Activated naive CD4-positive, alpha-beta T cell treated with anti-CD3 and anti-CD28 coated beads, Interleukin-2, amount 10 ng/mL, durations not matched to agents 7 days and 5 days (primary cell): ENCODE measurements around the gene RXRB.
A peak's percentile ranks its signal among the peaks of the same experiment; 100 is the strongest.

Experiments
- CTCF ChIA-PET: fragments of 350-600 bp; sonication (Branson Sonifier 250); formaldehyde crosslinking; loops from one replicate; lab custom pipeline; 2021; ENCODE audit warnings: antibody characterized with exemption; lab: Charles Lee
- DNase-seq: peaks from one replicate; pipeline ENCODE4 v3.0.0-alpha.2; 2020
- H3K27ac Mint-ChIP-seq: one replicate; pipeline ENCODE4 v1.8.0; 2021; ENCODE audit warnings: mild to moderate bottlenecking, moderate library complexity, mixed read lengths
- H3K27me3 Mint-ChIP-seq: one replicate; pipeline ENCODE4 v1.8.0; 2021; ENCODE audit warnings: mild to moderate bottlenecking, mixed read lengths
- H3K36me3 Mint-ChIP-seq: one replicate; pipeline ENCODE4 v1.8.0; 2021; ENCODE audit warnings: mixed read lengths
- H3K4me1 Mint-ChIP-seq: one replicate; pipeline ENCODE4 v1.8.0; 2021; ENCODE audit warnings: mixed read lengths
- H3K4me3 Mint-ChIP-seq: one replicate; pipeline ENCODE4 v1.8.0; 2021; ENCODE audit warnings: mild to moderate bottlenecking, moderate library complexity, mixed read lengths
- H3K9me3 Mint-ChIP-seq: one replicate; pipeline ENCODE4 v1.8.0; 2021; ENCODE audit warnings: mixed read lengths

The RXRB gene

DNA sequence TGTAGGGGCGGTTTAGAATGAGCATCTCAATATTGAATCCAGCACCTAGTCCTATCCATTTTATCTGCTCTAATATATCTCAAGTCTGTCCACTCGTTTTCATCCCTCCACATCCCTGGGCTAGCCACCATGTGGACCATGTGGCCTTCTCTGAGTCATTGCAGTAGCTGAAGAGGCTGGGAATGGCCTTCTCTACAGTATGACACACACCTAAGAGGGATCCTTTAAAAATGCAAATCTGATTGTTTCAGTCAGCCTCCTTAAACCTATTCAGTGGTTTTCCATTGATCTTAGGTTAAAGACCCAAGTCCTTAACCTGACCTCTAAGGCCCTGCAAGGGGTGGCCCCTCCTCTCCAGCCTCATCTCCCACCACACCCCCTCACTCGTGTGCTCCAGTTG lies 17.2 kb upstream of the RXRB start:
- CTCF ChIA-PET, result interaction anchor here (1.3 kb wide), 1 partner anchor 31 kb away, joined by 4 read pairs; no protein-coding TSS in a partner anchor
- H3K36me3 Mint-ChIP-seq, result peaks cover 10% of the 10 kb centered on the region
- no peak for DNase-seq
- no peak overlapping the region for H3K27ac Mint-ChIP-seq
- H3K4me3 Mint-ChIP-seq, result no peak overlapping the region
- H3K9me3 Mint-ChIP-seq, result no peaks in the 10 kb centered on the region
- H3K4me1 Mint-ChIP-seq, result peaks cover 18% of the 10 kb centered on the region
- peaks cover 75% of the 10 kb centered on the region for H3K27me3 Mint-ChIP-seq

DNA sequence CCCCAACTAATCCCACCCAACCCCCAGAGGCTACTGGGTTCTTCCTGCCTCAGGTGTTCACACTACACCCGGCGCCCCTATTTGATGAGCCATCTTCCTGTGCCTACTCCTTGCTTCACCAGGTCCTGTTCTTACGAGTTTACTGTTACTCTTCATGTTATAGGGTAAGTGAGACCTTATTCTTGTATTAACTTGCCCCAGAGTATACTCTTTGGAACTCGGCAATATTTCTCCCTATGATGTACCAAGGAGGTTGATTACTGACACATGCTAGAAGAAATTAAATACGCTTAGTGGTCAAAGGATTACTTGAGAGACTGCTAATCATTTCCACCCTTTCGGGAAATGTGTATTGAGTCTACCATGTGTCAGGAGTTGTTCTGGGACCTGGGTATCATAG lies 16.8 kb upstream of the RXRB start:
- Mint-ChIP-seq H3K27ac (no peak overlapping the region), H3K27me3 (peaks cover 77% of the 10 kb centered on the region), H3K4me3 (no peak overlapping the region), H3K4me1 (peaks cover 22% of the 10 kb centered on the region), H3K9me3 (no peaks in the 10 kb centered on the region), H3K36me3 (peaks cover 13% of the 10 kb centered on the region)
- CTCF ChIA-PET, result no interaction called here
- no peak for DNase-seq

DNA sequence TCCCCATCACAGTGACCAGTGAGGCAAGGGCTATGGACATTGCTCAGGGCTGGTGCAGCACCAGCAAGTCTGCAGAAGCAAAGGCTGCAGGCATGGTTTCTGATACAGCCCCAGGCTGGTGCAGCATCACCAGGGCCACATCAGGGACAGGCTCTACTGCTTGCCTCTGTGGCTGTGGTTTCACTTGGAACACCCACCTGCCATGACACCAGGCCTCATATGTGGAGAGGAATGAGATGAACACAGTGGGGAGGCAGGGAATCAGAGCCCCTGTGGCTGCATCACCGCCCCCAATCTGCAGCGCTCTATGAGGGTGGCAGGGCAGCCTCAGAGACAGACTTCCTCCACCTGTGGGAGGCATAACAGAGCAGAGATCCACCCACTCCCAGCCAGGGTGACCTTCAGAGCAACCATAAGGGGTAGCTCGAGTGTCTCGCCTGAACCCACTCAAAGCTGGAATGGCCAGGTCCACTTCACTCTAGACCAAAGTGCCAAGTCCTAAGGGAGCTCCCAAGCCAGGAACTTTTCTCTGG lies 15.7 kb upstream of the RXRB start:
- CTCF ChIA-PET, result no interaction called here
- no peak overlapping the region for H3K27ac Mint-ChIP-seq
- H3K4me3 Mint-ChIP-seq, result no peak overlapping the region
- H3K36me3 Mint-ChIP-seq, result peaks cover 16% of the 10 kb centered on the region
- no peaks in the 10 kb centered on the region for H3K9me3 Mint-ChIP-seq
- H3K27me3 Mint-ChIP-seq, result peaks cover 73% of the 10 kb centered on the region
- peaks cover 25% of the 10 kb centered on the region for H3K4me1 Mint-ChIP-seq
- DNase-seq, result no peak

DNA sequence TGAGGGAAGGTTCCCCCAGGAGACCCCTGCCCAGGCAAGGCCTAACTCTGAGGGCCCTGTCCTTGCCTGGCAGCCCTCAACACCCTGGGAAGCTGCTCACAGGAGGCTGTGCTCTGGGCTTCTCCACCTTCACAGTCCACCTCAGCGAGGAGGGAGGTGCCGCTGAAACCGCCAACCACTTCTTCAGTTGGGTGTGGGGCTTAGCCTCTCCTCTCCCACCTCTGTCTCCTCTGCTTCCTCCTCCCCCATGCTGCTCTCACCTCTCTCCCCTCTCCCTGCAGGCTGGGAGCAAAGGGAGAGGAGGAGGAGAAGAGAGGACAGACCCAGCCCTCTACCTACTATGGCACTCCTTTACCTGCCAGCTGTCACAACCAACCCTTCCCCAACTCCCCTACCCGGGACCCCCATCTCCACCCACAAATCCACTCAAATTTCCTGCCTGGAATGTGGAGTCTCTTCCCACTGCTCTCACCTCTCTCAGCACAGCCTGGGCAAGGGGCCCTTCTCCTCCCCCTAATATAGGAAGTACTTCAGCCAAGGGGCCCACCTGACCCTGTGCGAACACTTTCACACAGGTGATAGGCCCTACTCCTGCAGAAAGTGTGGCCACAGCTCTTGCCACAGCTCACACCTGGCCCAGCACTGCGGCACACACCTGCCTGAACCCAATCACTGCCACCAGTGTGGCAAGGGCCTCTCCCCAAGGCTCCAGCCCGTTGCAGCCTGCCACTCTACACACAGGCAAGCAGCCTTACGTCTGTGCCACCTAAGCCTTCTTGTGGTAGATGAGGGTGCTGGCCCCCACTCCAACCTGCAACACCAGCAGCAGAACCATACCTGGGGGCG lies 15.0 kb upstream of the RXRB start:
- Mint-ChIP-seq H3K9me3 (no peaks in the 10 kb centered on the region), H3K4me1 (peaks cover 27% of the 10 kb centered on the region), H3K4me3 (no peak overlapping the region), H3K27me3 (peaks cover 73% of the 10 kb centered on the region), H3K27ac (no peak overlapping the region), H3K36me3 (peaks cover 21% of the 10 kb centered on the region)
- CTCF ChIA-PET, result no interaction called here
- DNase-seq, result no peak

DNA sequence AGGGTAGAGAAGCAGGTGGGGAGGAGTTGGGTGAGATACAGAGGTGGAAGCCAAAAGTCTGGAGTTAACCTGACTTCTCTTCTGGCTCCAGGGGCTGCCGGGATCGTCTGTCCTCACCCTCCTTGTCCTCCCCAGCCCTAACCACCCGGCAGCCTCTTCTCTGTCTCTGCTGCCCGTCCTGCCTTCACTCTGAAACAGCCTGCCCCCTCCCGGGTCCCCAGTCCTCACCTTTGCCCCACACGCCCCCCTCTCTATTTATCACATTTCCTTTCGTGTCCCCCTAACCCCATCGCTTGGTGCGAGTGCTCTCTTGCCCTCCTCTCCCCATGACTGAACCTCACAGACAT lies 13.5 kb upstream of the RXRB start:
- peaks cover 36% of the 10 kb centered on the region for H3K36me3 Mint-ChIP-seq
- no peak overlapping the region for H3K27ac Mint-ChIP-seq
- DNase-seq, result no peak
- peaks cover 69% of the 10 kb centered on the region for H3K27me3 Mint-ChIP-seq
- no peak overlapping the region for H3K4me3 Mint-ChIP-seq
- H3K9me3 Mint-ChIP-seq, result no peaks in the 10 kb centered on the region
- peaks cover 39% of the 10 kb centered on the region for H3K4me1 Mint-ChIP-seq
- CTCF ChIA-PET, result no interaction called here

DNA sequence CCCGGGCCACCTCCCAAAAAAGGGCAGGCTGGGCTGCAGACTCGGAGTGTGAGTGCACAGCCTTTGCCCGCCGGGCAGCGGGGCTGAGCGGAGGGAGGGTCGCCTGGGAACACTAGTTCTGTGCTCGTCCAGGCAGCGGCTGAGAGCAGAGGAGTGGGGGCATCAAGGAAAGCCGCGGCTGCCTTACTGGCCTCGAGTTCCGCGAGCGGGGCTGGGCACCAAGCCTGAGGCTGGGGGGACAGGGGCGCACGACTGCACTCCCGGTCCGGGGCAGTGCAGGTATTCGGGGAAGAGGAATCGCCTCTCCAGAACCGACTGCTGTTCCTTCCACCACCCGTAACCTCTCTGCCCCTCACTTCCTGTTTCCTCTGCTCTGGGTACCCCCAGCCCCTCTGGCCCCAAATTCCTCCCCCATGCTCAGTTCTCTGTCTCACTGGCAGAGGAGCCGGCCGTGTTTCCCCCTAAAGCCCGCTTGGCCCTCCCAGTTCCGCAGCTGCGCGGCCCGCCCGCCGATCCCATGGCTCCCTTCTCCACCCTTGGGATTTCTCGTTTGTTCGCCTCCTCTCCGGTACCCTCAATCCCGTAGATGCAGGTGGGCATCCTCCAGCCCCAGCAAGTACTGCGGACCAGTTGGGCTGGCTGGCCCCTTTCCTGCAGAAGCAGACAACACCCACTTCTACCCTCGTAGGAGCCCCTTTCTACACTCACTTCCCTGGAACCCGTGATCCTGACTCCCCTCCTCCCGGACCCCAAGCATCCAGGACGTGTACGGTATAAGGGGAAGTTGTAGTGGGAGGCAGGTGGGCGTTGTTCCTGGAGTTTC lies 12.9 kb upstream of the RXRB start:
- DNase-seq, result no peak
- CTCF ChIA-PET, result interaction anchor here (1.7 kb wide), 1 partner anchor 35 kb away, joined by 6 read pairs; no protein-coding TSS in a partner anchor
- H3K4me1 Mint-ChIP-seq, result peaks cover 42% of the 10 kb centered on the region

DNA sequence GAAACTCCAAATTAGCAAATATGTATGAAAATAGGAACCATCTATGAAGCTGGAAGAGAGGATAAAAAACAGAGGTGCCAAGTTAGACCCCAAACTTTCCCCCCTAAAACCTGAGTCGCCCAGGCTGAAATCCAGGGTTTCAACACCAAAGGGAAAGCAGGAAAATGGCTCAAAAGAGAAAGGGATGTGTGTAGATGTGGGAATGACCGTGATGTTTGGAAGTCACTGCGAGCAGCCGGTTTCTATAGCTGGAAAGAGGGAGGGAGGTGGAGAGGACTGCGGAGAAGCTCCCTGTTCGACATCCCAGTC lies 12.3 kb upstream of the RXRB start:
- H3K27me3 Mint-ChIP-seq, result peaks cover 57% of the 10 kb centered on the region
- CTCF ChIA-PET, result interaction anchor here (1.7 kb wide), 1 partner anchor 36 kb away, joined by 6 read pairs; no protein-coding TSS in a partner anchor
- H3K27ac Mint-ChIP-seq, result no peak overlapping the region
- peaks cover 44% of the 10 kb centered on the region for H3K4me1 Mint-ChIP-seq
- DNase-seq, result no peak
- H3K9me3 Mint-ChIP-seq, result no peaks in the 10 kb centered on the region
- peak overlapping the region; percentile 12 for H3K4me3 Mint-ChIP-seq
- H3K36me3 Mint-ChIP-seq, result peaks cover 39% of the 10 kb centered on the region

More for the DNA sequence above, 12.9 kb upstream of the RXRB start:
- Mint-ChIP-seq H3K9me3 (no peaks in the 10 kb centered on the region), H3K36me3 (peaks cover 39% of the 10 kb centered on the region), H3K27me3 (peaks cover 63% of the 10 kb centered on the region), H3K4me3 (peak overlapping the region; percentile 12), H3K27ac (no peak overlapping the region)

DNA sequence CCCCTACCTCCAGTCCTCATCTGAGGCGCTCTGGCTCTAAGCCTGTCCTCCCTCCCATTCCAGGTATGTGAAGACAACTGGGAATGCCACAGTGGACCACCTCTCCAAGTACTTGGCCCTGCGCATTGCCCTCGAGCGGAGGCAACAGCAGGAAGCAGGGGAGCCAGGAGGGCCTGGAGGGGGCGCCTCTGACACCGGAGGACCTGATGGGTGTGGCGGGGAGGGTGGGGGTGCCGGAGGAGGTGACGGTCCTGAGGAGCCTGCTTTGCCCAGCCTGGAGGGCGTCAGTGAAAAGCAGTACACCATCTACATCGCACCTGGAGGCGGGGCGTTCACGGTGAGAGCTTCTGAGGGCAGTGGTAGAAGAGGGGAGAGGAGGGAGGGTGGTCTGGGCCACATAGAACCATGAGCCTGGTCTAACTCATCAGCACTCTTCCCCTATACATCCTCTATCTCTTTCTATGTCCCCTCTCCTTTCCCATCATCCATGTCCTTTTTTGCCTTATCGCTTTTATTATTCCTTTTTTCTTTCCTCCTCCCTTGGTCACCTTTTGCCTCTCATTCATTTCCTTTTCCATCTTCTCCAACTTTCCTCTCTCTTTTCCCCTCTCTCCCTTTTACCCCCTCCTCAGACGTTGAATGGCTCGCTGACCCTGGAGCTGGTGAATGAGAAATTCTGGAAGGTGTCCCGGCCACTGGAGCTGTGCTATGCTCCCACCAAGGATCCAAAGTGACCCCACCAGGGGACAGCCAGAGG lies 11.4 kb upstream of the RXRB start:
- Mint-ChIP-seq H3K4me3 (no peak overlapping the region), H3K9me3 (no peaks in the 10 kb centered on the region), H3K27me3 (peaks cover 50% of the 10 kb centered on the region), H3K27ac (no peak overlapping the region), H3K36me3 (peaks cover 39% of the 10 kb centered on the region), H3K4me1 (peaks cover 48% of the 10 kb centered on the region)
- DNase-seq, result no peak
- CTCF ChIA-PET, result interaction anchor here (0.8 to 1.7 kb wide), 2 partner anchors 37 to 611 kb away, joined by 3 to 6 read pairs; no protein-coding TSS in a partner anchor

DNA sequence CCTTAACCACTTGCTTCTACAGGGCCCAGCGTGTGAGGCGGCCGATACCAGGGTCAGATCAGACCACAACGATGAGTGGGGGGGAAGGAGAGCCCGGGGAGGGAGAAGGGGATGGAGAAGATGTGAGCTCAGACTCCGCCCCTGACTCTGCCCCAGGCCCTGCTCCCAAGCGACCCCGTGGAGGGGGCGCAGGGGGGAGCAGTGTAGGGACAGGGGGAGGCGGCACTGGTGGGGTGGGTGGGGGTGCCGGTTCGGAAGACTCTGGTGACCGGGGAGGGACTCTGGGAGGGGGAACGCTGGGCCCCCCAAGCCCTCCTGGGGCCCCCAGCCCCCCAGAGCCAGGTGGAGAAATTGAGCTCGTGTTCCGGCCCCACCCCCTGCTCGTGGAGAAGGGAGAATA lies 10.7 kb upstream of the RXRB start:
- no peak overlapping the region for H3K27ac Mint-ChIP-seq
- peaks cover 39% of the 10 kb centered on the region for H3K36me3 Mint-ChIP-seq
- CTCF ChIA-PET, result interaction anchor here (0.8 kb wide), 1 partner anchor 612 kb away, joined by 3 read pairs; no protein-coding TSS in a partner anchor
- H3K4me3 Mint-ChIP-seq, result no peak overlapping the region
- H3K27me3 Mint-ChIP-seq, result peaks cover 43% of the 10 kb centered on the region
- H3K4me1 Mint-ChIP-seq, result peaks cover 50% of the 10 kb centered on the region
- DNase-seq, result no peak
- no peaks in the 10 kb centered on the region for H3K9me3 Mint-ChIP-seq

DNA sequence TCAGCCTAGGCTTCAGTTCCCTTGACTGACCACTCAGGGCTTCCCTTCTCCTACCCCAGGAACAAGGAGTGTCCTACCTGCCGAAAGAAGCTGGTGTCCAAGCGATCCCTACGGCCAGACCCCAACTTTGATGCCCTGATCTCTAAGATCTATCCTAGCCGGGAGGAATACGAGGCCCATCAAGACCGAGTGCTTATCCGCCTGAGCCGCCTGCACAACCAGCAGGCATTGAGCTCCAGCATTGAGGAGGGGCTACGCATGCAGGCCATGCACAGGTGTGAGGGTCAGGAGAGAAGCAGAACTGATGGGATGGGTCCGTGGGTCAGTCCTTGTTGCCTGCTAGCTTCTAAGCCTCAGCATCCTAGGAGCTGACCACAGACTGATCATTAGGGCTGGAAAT lies 9.4 kb upstream of the RXRB start:
- peaks cover 30% of the 10 kb centered on the region for H3K27me3 Mint-ChIP-seq
- CTCF ChIA-PET, result interaction anchor here (1.1 to 1.3 kb wide), 2 partner anchors 10 to 38 kb away, joined by 4 to 6 read pairs; no protein-coding TSS in a partner anchor
- H3K4me1 Mint-ChIP-seq, result peaks cover 62% of the 10 kb centered on the region
- peak overlapping the region; percentile 84 for H3K4me3 Mint-ChIP-seq
- H3K36me3 Mint-ChIP-seq, result peaks cover 39% of the 10 kb centered on the region
- no peak for DNase-seq
- no peaks in the 10 kb centered on the region for H3K9me3 Mint-ChIP-seq
- H3K27ac Mint-ChIP-seq, result no peak overlapping the region

DNA sequence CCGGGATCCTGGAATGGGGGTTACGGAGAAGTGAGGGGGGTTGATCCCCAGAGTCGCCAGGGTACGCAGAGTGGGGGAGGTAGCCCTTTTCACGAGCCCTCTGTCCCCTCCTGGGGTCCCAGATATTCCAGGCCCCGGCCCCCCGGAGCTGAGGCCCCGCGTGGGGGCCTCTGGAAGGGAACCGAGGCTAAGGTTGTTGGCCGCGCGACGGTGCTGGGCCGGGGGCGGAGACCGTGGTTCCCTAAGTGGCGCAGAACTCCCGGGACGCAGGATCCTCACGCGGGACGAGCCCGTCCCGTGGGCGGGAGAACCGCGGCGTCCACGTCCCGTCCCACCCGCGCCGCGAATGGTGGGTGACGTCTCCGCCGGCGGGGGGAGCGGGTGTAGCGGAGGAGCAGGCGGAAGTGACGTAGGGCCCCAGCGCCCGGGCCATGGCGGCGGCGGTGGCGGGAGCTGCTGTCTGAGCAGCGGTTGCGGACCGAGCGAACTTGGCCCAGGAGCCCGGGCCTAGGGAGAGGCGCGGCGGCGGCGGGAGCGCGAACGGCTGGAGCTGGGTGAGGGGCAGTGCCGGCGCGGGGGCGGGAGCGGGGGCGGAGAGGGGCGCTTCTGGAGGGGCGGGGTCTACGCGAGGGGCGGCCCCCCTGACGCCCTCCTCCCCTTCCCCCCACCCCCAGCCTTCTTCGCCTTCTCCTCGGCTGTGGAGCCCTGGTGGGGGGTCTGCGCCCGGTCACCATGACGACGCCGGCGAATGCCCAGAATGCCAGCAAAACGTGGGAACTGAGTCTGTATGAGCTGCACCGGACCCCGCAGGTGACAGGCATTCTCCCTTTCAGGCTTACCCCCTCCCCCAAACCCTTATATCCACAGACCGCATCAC lies 7.9 kb upstream of the RXRB start, which contains the start of gene RING1:
Gene RING1, plus strand, starts transcription at position 410 of the 877 bp plus-strand sequence. Its CDS starts 323 bp downstream, at position 733.
- Mint-ChIP-seq H3K4me3 (peak within 1 kb of the TSS; percentile 84), H3K4me1 (peaks cover 61% of the 10 kb centered on the region)

DNA sequence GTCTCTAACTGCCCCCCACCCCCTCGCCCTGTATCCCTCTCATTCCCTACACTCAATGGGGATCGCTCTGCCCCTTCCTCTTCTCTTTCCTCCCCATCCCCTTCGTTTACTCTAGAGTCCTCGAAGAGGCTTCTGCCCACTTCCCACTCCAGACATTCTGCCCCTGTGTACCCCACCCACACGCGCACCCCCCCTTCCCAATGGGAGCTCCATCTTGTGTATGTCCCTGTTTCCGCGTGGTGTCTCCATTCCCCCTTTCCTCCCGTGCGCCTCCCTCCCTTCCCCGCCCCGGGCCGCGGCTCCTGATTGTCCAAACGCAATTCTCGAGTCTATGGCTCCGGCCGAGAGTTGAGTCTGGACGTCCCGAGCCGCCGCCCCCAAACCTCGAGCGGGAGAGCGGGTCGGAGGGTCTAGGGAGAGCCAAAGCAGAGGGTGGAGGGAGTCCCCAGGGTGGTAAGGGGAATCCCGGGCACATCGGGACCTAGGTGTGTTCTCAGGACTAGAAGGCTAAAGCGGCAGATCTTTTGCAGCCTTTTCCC lies 7.2 kb upstream of the RXRB start:
- H3K27me3 Mint-ChIP-seq, result peaks cover 8% of the 10 kb centered on the region
- no peak for DNase-seq
- CTCF ChIA-PET, result interaction anchor here (1.3 to 2.1 kb wide), 3 partner anchors 10 to 46 kb away, joined by 3 to 9 read pairs (median 7); no protein-coding TSS in a partner anchor
- peaks cover 61% of the 10 kb centered on the region for H3K4me1 Mint-ChIP-seq
- peak overlapping the region; percentile 86 for H3K27ac Mint-ChIP-seq
- H3K4me3 Mint-ChIP-seq, result peak overlapping the region; percentile 84
- peaks cover 44% of the 10 kb centered on the region for H3K36me3 Mint-ChIP-seq
- H3K9me3 Mint-ChIP-seq, result no peaks in the 10 kb centered on the region

More for the DNA sequence above, 7.9 kb upstream of the RXRB start, which contains the start of gene RING1:
- Mint-ChIP-seq H3K9me3 (no peaks in the 10 kb centered on the region), H3K36me3 (peaks cover 44% of the 10 kb centered on the region), H3K27me3 (peaks cover 15% of the 10 kb centered on the region), H3K27ac (peak within 1 kb of the TSS; percentile 86)
- DNase-seq, result peak; percentile 92
- CTCF ChIA-PET, result interaction anchor here (1.0 to 2.1 kb wide), 6 partner anchors 9 to 85 kb away, joined by 3 to 11 read pairs (median 6); no protein-coding TSS in a partner anchor
